HuH-7.5 (cell line): ENCODE data around the gene PPP3CA.
"Not testable (repeated sequence)": the region's sequence is repeated elsewhere in the genome, so short reads cannot be mapped to it uniquely, and the experiment has no call there.

Experiments used
- DNase-seq: peaks from one replicate; pipeline ENCODE4 v3.0.0; 2011; ENCODE audit warnings: low spot score

PPP3CA gene

DNA sequence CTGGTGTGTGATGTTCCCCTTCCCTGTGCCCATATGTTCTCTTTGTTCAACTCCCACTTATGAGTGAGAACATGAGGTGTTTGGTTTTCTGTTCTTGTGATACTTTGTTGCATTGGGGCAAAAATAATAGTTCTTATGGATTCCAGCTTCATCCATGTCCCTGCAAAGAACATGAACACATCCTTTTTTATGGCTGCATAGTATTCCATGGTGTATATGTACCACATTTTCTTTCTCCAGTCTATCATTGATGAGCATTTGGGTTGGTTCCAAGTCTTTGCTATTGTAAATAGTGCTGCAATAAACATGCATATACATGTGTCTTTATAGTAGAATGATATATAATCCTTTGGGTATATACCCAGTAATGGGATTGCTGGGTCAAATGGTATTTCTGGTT, 254.7 kb downstream of the PPP3CA start:
- DNase-seq: not testable (repeated sequence)

DNA sequence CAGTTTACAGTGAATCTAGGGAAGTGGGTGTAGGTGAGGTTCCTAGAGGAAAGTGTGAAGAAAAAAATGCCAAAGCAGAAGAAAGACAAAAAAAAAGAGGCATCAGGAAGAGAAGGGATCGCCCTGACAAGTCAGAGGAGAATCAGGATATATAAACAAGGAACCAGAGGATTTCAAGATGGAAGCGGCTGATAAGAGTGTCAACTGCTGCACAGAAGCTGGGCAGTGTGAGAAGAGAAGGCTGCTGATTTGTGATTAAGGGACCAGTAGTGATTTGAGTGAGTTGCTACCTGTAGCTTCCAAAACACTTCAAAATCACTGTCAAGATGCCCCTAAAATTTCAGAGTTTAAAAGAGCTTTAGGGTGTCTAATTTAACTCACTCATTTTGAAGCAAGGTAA, 258.2 kb downstream of the PPP3CA start:
- DNase-seq: no peak

- no peak for DNase-seq
Observed at GRCh38 chr4:101086801-101087586, 260.3 kb downstream of the PPP3CA start.

DNA sequence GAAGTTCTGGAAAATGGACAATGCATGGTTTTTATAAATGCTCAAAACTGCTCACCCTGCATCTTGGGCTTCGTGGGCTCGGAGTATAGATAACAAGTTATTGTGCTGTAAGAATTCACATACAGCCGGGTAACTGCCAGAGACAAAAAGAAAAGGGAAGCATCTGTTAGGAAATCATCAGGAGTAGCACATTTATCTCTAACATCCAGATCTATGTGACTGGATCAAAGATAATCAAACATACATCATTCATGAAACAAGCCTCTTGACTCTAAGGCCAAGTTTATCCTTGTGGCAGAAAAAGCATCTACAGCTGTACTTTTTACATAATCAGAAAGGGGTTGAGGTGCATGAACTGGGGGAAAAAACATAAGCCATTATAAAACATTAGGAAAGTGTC, 264.2 kb downstream of the PPP3CA start:
- DNase-seq: no peak

DNA sequence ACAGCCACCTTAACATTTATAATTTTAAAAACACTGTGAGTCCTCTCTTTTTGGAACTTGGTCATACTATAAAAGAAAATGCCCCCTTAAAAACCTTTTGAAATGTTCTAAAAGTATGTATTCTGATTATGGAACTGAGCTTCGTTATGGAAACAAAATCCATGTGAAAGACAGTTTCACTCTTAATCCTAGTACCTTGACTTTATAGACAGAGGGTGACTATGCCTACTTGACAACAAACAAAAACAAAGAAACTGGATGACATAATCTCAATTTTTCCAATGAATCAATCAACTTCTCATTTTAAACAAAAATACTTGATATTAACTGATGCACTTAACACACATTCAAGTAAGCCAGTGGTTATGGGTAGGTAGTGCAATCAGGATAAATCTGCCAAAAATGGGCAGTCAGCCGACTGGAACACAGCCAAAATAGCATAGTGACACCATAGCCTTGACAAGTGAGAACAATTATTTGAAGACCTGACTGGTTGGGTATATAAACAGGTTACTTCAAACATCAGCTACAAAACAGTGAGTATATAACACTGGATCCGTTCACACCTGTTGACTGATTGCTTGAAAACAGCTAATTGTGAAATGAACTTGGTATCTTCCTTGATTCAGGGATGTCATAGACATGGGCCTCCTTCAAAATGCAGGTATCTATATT, 265.5 kb downstream of the PPP3CA start:
- DNase-seq: no peak

DNA sequence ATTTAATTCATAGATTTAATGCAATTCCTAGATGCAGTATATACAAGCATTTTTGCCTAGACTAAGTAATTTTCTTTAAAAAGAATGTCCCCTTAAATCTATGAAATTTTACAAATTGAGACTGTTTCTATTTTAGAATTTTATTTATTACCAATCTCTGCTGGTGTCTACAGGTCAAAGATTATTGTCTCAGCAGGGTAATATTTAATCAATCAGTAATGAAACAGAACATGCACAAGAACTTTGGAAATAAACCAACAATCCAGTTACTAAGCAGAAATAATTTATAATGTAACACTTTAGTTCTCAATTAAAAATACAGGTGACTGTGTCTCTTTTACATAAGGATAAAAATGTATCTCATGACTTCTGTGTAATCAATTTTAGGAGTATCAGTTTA, 266.2 kb downstream of the PPP3CA start:
- no peak for DNase-seq

GRCh38 chr4:101078950-101079349, 268.4 kb downstream of the PPP3CA start:
- DNase-seq: no peak

DNA sequence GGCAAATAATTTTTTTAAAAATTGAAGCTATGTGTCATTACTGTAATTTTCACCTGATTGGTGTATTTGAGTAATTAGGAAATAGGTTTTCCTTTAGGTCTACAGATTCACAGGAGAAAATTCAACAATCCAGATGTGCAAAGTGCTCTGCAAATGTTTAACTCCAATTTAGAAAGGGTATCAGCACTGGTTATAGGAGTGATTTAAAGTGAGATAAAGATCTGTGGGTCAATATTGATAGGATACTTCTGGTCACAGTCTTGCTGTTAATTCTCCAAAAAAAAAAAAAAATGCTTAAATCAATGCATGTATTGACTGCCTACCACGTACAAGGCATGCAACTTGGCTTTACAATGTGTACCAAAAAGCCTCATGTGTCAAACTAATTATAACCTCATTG, 271.3 kb downstream of the PPP3CA start:
- DNase-seq: no peak

GRCh38 chr4:101075536-101075935, 271.8 kb downstream of the PPP3CA start:
- no peak for DNase-seq

DNA sequence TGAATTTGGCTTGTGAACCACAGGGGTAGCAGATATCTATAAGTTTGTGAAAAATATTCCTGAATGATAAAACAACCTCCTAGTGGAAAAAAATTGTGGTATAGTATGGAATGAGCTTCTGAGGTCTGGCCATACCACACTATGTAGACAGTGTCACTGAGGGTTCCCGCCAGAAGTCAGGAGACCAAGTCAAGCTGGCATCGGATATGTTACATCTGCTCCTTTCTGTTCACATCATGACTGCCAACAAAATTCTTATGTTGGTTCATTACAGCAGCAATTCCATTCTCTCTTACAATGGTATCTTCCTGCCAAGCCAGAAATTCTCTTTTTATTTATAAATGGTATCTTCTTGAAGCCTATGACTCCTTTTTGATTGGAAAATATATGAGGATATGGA, 273.0 kb downstream of the PPP3CA start:
- no peak for DNase-seq

GRCh38 chr4:101071241-101071640, 276.1 kb downstream of the PPP3CA start:
- DNase-seq: no peak

- DNase-seq: no peak
Observed at GRCh38 chr4:101068115-101068514, 279.2 kb downstream of the PPP3CA start.

DNA sequence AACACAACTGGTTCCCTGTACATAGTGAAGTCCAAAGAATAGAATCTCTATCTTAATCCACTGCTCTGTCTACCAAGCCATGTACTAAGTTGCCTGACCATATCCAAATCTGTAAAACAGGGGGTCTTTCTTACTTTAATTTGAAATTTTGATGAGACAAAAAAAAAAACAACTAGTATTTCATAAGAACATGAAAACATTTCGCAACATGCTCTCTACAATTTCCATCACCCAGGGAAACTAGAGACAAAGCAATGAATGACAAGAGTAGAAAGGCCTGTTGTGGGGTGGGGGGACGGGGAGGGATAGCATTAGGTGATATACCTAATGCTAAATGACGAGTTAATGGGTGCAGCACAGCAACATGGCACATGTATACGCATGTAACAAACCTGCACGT, 279.9 kb downstream of the PPP3CA start:
- no peak for DNase-seq

GRCh38 chr4:101066626-101067170, 280.6 kb downstream of the PPP3CA start:
- DNase-seq: no peak

DNA sequence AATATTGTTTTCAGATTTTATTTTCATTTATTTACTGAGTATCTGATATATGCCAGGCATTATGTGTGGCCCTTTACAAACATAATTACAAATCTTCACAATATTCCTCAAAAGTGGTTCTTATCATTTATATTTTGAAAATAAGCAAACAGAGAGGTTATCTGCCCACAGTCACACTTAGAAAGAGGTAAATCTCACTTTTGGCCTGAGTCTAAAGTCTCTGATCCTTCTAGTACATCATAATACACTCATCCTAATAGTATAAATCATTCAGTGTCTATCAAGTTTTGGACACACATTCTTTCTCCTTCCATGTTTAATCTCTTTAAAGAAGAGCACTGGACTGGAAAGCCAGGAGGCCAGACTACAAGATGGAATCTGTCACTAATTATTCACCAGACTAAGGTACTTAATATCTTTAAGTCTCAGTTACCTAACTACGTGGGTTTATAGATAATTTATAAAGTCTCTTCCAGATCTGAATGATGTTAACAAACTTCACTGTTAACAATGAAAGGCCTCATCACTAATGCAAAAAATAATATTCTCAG, 281.3 kb downstream of the PPP3CA start:
- no peak for DNase-seq

DNA sequence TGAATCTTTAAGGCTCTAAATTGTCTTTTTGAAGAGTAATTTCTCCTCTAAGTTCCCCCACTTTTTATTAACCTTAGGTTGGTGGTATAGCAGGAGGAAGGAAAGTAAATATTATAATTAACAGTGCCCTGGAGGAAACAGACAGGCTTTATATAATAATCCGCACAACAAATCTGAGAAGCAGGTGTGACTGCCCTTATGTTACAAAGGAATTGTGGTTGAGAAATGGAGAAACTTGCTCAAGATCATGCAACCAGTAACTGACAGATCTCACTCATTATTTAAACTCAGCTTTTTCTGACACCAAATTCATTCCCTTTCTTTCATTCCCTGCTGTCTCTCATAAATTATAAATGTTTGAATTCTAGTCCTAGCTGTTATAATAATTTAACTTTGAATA, 282.0 kb downstream of the PPP3CA start:
- DNase-seq: no peak

- no peak for DNase-seq
Observed at GRCh38 chr4:101064541-101065180, 282.7 kb downstream of the PPP3CA start.

DNA sequence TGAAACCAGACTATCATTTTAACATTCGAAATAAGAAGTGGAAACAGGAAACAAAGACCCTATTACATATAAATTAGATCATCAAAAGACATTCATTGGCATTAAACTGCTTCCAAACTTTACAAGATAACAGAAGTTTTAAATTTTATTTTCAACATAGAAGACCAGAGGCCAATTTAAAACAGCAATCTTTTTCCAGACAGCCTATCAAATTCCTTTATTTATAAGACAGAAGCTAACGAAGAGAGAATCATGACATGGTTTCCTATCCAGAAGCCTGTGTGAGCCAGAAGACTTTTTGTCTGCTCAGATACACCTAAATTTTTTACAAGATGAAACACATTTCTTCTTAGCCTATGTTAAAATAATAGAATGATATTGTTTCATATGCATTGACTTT, 291.9 kb downstream of the PPP3CA start:
- DNase-seq: no peak

- DNase-seq: no peak
Observed at GRCh38 chr4:101050837-101051205, 296.5 kb downstream of the PPP3CA start.

DNA sequence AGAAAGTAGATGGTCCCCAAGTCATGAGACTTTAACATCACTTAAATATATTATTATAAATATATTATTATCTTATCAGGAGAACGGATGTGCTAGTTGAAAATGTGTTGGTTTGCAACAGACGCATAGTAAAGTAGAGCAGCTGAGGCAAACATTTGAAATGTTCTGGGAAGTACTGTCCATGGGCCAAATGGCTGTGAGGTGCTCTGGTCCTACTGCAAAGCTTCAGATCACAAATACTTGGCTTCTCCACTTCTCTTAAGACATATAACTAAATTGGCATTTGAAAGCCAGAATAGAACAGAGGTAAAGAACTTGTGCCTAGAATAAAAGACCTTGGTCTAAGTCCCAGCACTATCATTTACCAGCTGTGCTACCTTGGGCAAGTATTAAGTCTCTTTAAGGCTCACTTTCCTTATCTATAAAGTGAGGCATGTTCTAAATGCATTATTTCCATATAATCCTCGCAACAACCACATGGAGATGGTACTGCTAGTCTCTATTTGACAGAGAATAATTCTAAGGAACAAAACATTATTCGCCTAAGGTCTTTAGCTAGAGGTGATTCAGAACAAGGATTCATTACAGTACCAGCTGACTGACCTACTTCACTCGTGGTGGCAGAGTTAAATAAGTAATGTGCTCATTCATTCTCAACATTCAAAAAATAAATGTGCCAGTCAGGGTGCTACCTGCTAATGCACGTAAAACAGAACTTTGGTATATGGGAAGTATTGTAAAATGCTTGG, 297.1 kb downstream of the PPP3CA start:
- no peak for DNase-seq

GRCh38 chr4:101049549-101050001, 297.8 kb downstream of the PPP3CA start:
- DNase-seq: no peak

GRCh38 chr4:101044766-101045165, 302.6 kb downstream of the PPP3CA start:
- DNase-seq: no peak
